Measurements from ENCODE around the gene ASXL1. TPM values are rescaled to one million over a fixed set of nuclear protein-coding genes. Genes with fewer than 3 reads are reported as not detected.

The ASXL1 gene
- total RNA-seq, 2 donors from 2014 or later = 88.9 to 98.6 TPM

- Mint-ChIP-seq H3K27me3 (ENCODE audit: insufficient read depth) (no peaks in the 10 kb centered on the region), H3K36me3 (ENCODE audit: low read depth) (peaks cover 4% of the 10 kb centered on the region), H3K4me3 (peak overlapping the region; percentile 86), H3K27ac (peak overlapping the region; percentile 22), H3K9me3 (no peaks in the 10 kb centered on the region), H3K4me1 (peaks cover 51% of the 10 kb centered on the region)
- no peak for TF ChIP-seq CTCF (conservative IDR thresholded peaks at IDR 0.05)
- Histone ChIP-seq H3K27ac (ENCODE audit: low read depth, low read length) (no peak overlapping the region), H3K9ac (ENCODE audit: extremely low read depth, low read length, poor library complexity, severe bottlenecking) (no peak overlapping the region), H3K36me3 (ENCODE audit: control insufficient read depth, insufficient read depth, low read length) (peaks cover 10% of the 10 kb centered on the region), H3K27me3 (ENCODE audit: control insufficient read depth, insufficient read depth, low read length, poor library complexity, severe bottlenecking) (no peaks in the 10 kb centered on the region), H3K9me3 (ENCODE audit: control insufficient read depth, low read length) (no peaks in the 10 kb centered on the region), H3K4me1 (ENCODE audit: control insufficient read depth, insufficient read depth, low read length) (peaks cover 23% of the 10 kb centered on the region), H3K4me3 (ENCODE audit: low read length) (no peak overlapping the region)
- DNase-seq = peak; percentile 35
- 82 to 100% methylated on average over 1 to 2 of the region's 2 CpGs for WGBS, 2 experiments (ENCODE audit: insufficient coverage in 1 of 2, insufficient read length in 1 of 2)
These were observed 121.6 kb downstream of the ASXL1 start for GRCh38 chr20:32479697-32480171.

GRCh38 chr20:32480371-32481241, 122.5 kb downstream of the ASXL1 start:
- Mint-ChIP-seq H3K27ac (peak overlapping the region; percentile 49), H3K9me3 (no peaks in the 10 kb centered on the region), H3K36me3 (ENCODE audit: low read depth) (peaks cover 4% of the 10 kb centered on the region), H3K27me3 (ENCODE audit: insufficient read depth) (no peaks in the 10 kb centered on the region), H3K4me1 (peaks cover 53% of the 10 kb centered on the region), H3K4me3 (peak overlapping the region; percentile 86)
- Histone ChIP-seq H3K9me3 (ENCODE audit: control insufficient read depth, low read length) (no peaks in the 10 kb centered on the region), H3K4me1 (ENCODE audit: control insufficient read depth, insufficient read depth, low read length) (peaks cover 14% of the 10 kb centered on the region), H3K9ac (ENCODE audit: extremely low read depth, low read length, poor library complexity, severe bottlenecking) (no peak overlapping the region), H3K4me3 (ENCODE audit: low read length) (peak overlapping the region; percentile 86), H3K27me3 (ENCODE audit: control insufficient read depth, insufficient read depth, low read length, poor library complexity, severe bottlenecking) (no peaks in the 10 kb centered on the region), H3K27ac (ENCODE audit: low read depth, low read length) (no peak overlapping the region), H3K36me3 (ENCODE audit: control insufficient read depth, insufficient read depth, low read length) (peaks cover 9% of the 10 kb centered on the region)
- 87% methylated on average over 11 to 12 of the region's 12 CpGs for WGBS, 2 experiments (ENCODE audit: insufficient coverage in 1 of 2, insufficient read length in 1 of 2)
- DNase-seq = peak; percentile 48
- no peak for TF ChIP-seq CTCF (conservative IDR thresholded peaks at IDR 0.05)

- Mint-ChIP-seq H3K27ac (peak overlapping the region; percentile 80), H3K27me3 (ENCODE audit: insufficient read depth) (peaks cover 8% of the 10 kb centered on the region), H3K4me1 (peaks cover 50% of the 10 kb centered on the region), H3K36me3 (ENCODE audit: low read depth) (peaks cover 4% of the 10 kb centered on the region), H3K4me3 (peak overlapping the region; percentile 86), H3K9me3 (no peaks in the 10 kb centered on the region)
- Histone ChIP-seq H3K27me3 (ENCODE audit: control insufficient read depth, insufficient read depth, low read length, poor library complexity, severe bottlenecking) (no peaks in the 10 kb centered on the region), H3K4me1 (ENCODE audit: control insufficient read depth, insufficient read depth, low read length) (peaks cover 10% of the 10 kb centered on the region), H3K9ac (ENCODE audit: extremely low read depth, low read length, poor library complexity, severe bottlenecking) (peak overlapping the region; percentile 36), H3K9me3 (ENCODE audit: control insufficient read depth, low read length) (no peaks in the 10 kb centered on the region), H3K4me3 (ENCODE audit: low read length) (peak overlapping the region; percentile 86), H3K36me3 (ENCODE audit: control insufficient read depth, insufficient read depth, low read length) (peaks cover 9% of the 10 kb centered on the region), H3K27ac (ENCODE audit: low read depth, low read length) (peak overlapping the region; percentile 29)
- DNase-seq = peak; percentile 68
- 39 to 67% methylated on average over 8 to 11 of the region's 13 CpGs for WGBS, 2 experiments (ENCODE audit: insufficient coverage in 1 of 2, insufficient read length in 1 of 2)
- TF ChIP-seq CTCF (conservative IDR thresholded peaks at IDR 0.05) = no peak
These were observed 123.4 kb downstream of the ASXL1 start for GRCh38 chr20:32481311-32482142.

All from endodermal cell (in vitro differentiated cells).